Hematopoietic multipotent progenitor cell treated with erythropoietin and hydrocortisone succinate and interleukin-3 and kit ligand, for 17 days (in vitro differentiated cells): ENCODE data around the gene SLBP.
A peak's percentile ranks its signal among the peaks of the same experiment; 100 is the strongest.

Experiments
- DNase-seq: peaks from one replicate; pipeline ENCODE4 v3.0.0-alpha.2; 2015; ENCODE audit warnings: low spot score

Gene SLBP

GRCh38 chr4:1749370-1749769, 37.3 kb upstream of the SLBP start:
- DNase-seq = no peak

DNA sequence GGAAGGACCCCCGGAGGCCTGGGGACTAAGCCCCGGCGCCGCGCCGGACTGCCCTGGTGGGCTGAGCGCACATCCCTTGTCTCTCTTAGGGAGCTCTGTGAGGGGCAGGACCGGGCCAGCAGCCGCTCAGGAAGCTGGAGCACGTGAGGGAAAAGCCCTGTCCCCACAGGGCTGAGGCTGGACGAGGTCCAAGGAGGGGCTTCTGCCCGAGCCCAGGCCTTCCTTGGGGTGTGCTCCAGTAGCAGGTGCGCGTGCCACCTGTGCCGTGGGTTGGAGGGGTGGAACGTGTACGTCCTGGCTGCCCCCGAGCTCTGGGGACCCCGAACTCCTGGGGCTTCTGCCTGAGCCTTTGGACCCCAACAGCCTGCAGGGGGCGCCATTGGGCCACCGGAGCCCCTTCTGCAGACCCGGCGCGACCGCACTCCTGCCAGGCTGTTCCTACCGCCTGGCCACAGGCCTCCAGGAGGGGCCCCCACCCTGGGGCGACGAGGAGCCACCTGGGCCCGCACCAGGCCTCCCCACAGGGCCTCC, 36.4 kb upstream of the SLBP start:
- peak; percentile 76 for DNase-seq

DNA sequence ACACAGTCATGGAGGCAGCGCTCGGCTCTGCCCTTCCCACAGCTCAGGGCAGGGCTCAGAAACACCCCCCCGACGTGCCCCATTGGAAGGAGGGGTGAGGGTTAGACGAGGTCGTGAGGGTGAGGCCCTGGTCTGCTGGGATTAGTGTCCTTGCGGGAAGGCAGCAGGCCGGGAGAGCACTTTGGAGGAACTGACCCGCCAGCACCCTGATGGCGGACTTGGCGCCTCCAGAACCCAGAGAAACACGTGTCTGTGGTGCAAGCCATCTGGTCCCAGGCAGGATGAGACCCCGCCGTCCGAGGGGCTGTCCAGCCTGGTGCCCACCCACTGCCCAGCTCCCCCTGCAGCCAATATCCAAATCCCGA, 35.5 kb upstream of the SLBP start:
- no peak for DNase-seq

DNA sequence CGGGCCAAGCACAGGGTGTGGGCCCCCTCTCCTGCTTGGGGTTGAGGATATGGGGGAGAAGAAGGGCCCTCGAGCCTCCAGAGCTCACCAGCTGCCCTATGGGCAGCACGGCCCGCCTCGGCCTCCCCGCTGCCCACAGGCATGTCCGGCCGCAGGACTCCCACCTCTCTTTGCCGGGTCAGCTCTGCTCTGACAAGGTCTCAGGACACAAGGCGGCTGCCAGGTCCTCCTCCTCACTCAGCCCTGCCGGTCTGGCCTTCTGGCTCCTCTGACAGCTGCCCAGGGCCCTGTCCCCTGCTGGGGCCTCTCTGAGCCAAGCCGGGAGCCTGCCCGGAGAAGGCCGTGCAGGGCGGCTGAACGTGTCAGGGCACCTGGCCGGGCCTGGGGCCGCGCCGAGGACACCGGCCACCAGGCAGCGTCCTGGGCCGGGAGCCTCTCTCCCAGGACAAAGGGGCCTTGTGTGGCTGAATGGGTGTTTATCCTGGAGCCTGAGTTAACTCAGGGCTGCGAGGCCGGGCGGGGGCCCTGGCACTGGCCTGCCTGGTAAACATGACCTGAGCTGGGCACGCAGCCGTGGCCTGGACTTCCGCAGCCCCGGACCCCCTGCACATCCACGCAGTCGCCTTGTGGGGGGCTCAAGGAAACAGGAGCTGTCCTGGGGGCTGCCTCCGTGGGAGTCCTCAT, 34.9 kb upstream of the SLBP start:
- DNase-seq = no peak

DNA sequence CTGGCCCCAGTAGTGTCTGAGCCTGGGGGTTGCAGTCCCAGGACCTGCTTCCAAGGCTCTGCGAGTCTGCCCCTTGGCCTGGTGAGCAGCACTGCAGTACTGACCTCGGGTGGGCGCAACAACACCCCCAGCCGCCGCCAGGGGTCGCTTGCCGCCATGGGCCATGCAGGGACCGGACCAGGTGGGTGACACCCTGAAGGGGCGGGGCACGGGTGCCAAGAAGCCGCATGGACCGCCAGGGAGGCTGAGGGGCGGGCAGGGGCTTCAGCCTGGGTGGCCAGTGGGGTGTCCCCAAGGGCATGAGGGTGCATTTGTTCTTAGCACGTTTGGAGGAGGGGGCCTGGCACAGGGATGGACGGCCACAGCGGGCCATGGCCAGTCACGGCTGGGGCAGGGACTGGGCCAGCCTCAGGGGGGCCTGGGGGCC, 34.2 kb upstream of the SLBP start:
- peak; percentile 63 for DNase-seq

GRCh38 chr4:1745697-1746096, 33.6 kb upstream of the SLBP start:
- no peak for DNase-seq

- DNase-seq = no peak
Observed at GRCh38 chr4:1745165-1745564, 33.0 kb upstream of the SLBP start.

GRCh38 chr4:1744552-1744951, 32.4 kb upstream of the SLBP start:
- no peak for DNase-seq

- DNase-seq = no peak
Observed at GRCh38 chr4:1743975-1744374, 31.9 kb upstream of the SLBP start.

- no peak for DNase-seq
Observed at GRCh38 chr4:1743551-1743950, 31.4 kb upstream of the SLBP start.

- DNase-seq = no peak
Observed at GRCh38 chr4:1741208-1741607, 29.1 kb upstream of the SLBP start.

GRCh38 chr4:1740021-1740545, 28.0 kb upstream of the SLBP start:
- no peak for DNase-seq

GRCh38 chr4:1739358-1739757, 27.2 kb upstream of the SLBP start:
- no peak for DNase-seq

GRCh38 chr4:1738410-1738809, 26.3 kb upstream of the SLBP start:
- DNase-seq = no peak

GRCh38 chr4:1737666-1738065, 25.5 kb upstream of the SLBP start:
- DNase-seq = no peak

DNA sequence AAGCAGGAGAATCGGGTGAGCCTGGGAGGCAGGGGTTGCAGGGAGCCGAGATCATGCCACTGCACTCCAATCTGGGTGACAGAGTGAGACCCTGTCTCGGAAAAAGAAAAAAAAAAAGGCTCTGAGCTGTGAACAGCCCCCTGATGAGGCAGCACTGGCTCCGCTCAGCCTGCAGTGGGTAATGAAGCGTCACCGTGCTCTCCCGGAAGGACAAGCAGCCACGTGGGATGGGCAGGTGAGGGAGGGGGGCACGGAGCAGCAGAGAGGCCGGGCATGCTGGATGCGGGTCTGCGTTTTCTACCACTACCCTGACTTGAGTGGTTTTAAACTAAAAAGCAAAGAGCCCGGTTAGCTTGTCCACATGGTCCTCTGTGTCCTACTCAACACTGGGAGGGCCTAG, 24.7 kb upstream of the SLBP start:
- DNase-seq = no peak

- DNase-seq = no peak
Observed at GRCh38 chr4:1735215-1735614, 23.1 kb upstream of the SLBP start.

- no peak for DNase-seq
Observed at GRCh38 chr4:1732911-1733310, 20.8 kb upstream of the SLBP start.

DNA sequence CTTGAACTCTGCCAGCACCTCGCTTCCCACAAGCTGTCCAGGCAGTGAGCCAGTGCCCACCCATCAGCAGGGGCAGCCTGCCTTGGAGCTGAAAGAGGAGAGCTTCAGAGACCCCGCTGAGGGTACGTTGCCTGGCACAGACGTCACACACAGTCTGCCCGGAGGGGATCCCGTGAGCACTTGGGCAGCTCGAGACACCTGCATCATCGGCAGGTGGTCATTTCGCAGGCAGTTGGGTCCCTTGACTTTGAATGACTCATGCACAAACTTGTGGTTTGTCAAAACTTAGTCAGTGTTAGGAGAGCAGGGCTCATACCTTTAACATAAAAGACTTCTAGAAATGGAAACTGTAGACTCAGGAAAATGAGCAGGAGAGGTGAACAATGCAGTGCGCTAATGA, 19.1 kb upstream of the SLBP start:
- DNase-seq = no peak

GRCh38 chr4:1730532-1731135, 18.5 kb upstream of the SLBP start:
- no peak for DNase-seq

- DNase-seq = no peak
Observed at GRCh38 chr4:1728061-1728980, 16.2 kb upstream of the SLBP start.
